UCSD-AML1 (cell line): ENCODE measurements around the gene TPX2.

Source experiments
- DNase-seq: peaks from one replicate; lab custom pipeline; 2025; ENCODE audit not compliant: unreplicated experiment; lab: John Stamatoyannopoulos, UW

The TPX2 gene

GRCh38 chr20:31845300-31845863 is 106.3 kb downstream of the TPX2 start, which contains the start of gene FOXS1:
FOXS1 (minus strand) TSS chr20:31845604; CDS start chr20:31845542, 62 bp downstream.
- no peak for DNase-seq

GRCh38 chr20:31846793-31847138 is 107.7 kb downstream of the TPX2 start:
- no peak for DNase-seq

GRCh38 chr20:31848088-31848999 is 109.3 kb downstream of the TPX2 start:
- no peak for DNase-seq

GRCh38 chr20:31849306-31849930 is 110.3 kb downstream of the TPX2 start:
- no peak for DNase-seq
